Stomach smooth muscle (tissue), 2 donors: ENCODE data around the gene CDHR1.
"Not testable (repeated sequence)": the region's sequence is repeated elsewhere in the genome, so short reads cannot be mapped to it uniquely, and the experiment has no call there.

Experiments used
- H3K27ac ChIP-seq: one replicate; pipeline ENCODE4 v1.7.0; 2013; ENCODE audit warnings: mild to moderate bottlenecking, low read length, inconsistent platforms
- H3K27me3 ChIP-seq, 2 donors: one replicate each; pipeline ENCODE4 v1.7.0; 2013; ENCODE audit warnings: low read length in 2 of 2; ENCODE audit not compliant: insufficient read depth in 2 of 2, control insufficient read depth in 1 of 2
- H3K36me3 ChIP-seq, 2 donors: one replicate each; pipeline ENCODE4 v1.7.0; 2013; ENCODE audit warnings: low read length in 2 of 2; ENCODE audit not compliant: control insufficient read depth in 2 of 2, insufficient read depth in 2 of 2
- H3K4me1 ChIP-seq: one replicate; pipeline ENCODE4 v1.7.0; 2013; ENCODE audit warnings: low read length; ENCODE audit not compliant: control insufficient read depth, insufficient read depth
- H3K4me3 ChIP-seq, 2 donors: one replicate each; pipeline ENCODE4 v1.7.0; 2013; ENCODE audit warnings: low read length in 2 of 2
- H3K9ac ChIP-seq, 2 donors: one replicate each; pipeline ENCODE4 v1.7.0; 2013; ENCODE audit warnings: low read length in 2 of 2, mild to moderate bottlenecking in 1 of 2
- H3K9me3 ChIP-seq, 2 donors: one replicate each; pipeline ENCODE4 v1.7.0; 2013; ENCODE audit warnings: low read length in 2 of 2; ENCODE audit not compliant: control insufficient read depth in 2 of 2
- donor health status: healthy.
- donor health status: Pancreatic carcinoma.

Gene CDHR1

DNA sequence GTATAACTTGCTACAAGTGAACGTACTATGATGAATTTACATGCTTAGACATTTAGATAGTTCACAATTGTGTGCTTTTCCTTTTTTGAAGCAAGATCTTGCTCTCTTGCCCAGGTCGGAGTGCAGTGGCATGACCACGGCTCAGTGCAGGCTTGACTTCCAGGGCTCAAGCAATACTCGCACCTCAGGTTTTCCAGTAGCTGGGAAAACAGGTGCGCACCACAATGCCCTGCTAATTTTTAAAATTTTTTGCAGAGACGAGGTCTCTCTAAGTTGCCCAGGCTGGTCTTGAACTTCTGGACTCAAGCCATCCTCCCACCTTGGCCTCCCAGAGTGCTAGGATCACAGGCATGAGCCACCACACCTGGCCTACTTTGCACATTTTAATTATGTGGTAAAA, 18.9 kb upstream of the CDHR1 start:
- no peak overlapping the region for H3K27ac ChIP-seq
- H3K4me3 ChIP-seq = no peak overlapping the region
- no peaks in the 10 kb centered on the region for H3K4me1 ChIP-seq
- H3K27me3 ChIP-seq = no peaks in the 10 kb centered on the region
- no peaks in the 10 kb centered on the region for H3K36me3 ChIP-seq
- no peak overlapping the region for H3K9ac ChIP-seq
- no peaks in the 10 kb centered on the region for H3K9me3 ChIP-seq

DNA sequence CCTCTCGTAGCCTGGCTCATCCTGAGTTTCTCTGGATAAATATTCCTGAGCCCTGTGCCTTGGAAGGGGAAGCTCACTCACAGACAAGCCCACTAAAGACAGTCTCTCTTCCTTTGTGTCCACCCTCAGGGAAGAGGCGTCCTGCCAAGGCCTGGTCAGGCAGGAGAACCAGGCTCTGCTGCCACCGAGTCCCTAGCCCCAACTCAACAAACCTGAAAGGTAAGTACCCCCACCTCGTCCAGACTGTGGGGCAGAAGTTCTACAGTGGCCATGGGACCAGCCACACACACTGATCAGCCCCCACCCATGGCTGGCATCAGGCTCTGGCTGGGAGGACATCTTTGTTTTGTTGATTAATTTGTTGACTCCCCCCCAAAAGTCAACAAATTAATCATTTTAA, 18.0 kb upstream of the CDHR1 start:
- H3K4me1 ChIP-seq = no peaks in the 10 kb centered on the region
- no peaks in the 10 kb centered on the region for H3K36me3 ChIP-seq
- H3K9ac ChIP-seq = no peak overlapping the region
- no peaks in the 10 kb centered on the region for H3K27me3 ChIP-seq
- no peak overlapping the region for H3K4me3 ChIP-seq
- H3K9me3 ChIP-seq = no peaks in the 10 kb centered on the region
- no peak overlapping the region for H3K27ac ChIP-seq

GRCh38 chr10:84176836-84177474, 17.4 kb upstream of the CDHR1 start:
- no peaks in the 10 kb centered on the region for H3K4me1 ChIP-seq
- no peaks in the 10 kb centered on the region for H3K9me3 ChIP-seq
- H3K27me3 ChIP-seq = no peaks in the 10 kb centered on the region
- no peak overlapping the region for H3K4me3 ChIP-seq
- no peak overlapping the region for H3K27ac ChIP-seq
- no peak overlapping the region for H3K9ac ChIP-seq
- H3K36me3 ChIP-seq = no peaks in the 10 kb centered on the region

DNA sequence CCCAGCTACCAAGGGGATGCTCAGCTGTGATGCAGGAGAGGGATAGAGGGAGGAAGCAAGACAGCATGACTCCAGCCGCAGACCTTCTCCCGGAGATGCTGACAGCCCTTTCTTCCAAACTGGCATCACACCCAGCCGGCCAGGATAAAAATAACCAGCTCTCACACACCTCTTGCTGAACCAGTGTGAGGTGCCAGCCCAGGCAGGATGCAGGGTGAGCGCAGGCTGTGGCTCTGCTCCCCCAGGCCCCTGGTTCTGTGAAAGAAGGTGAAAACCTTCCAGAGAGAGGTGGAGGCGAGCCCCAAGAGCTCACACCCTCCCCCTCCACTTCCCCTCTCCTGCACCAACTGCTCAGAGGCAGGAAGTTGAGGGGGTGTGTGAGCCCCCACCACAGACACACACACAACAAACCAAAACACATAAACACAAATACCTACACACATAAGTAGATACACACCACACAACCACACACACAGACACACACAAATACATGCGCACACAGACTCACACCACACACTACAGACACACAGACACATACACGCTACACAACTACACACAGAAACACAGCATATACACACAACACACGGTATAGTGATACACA, 16.7 kb upstream of the CDHR1 start:
- Histone ChIP-seq H3K27ac (no peak overlapping the region), H3K4me1 (no peaks in the 10 kb centered on the region), H3K4me3 (no peak overlapping the region), H3K9me3 (no peaks in the 10 kb centered on the region), H3K36me3 (no peaks in the 10 kb centered on the region), H3K9ac (no peak overlapping the region), H3K27me3 (no peaks in the 10 kb centered on the region)

GRCh38 chr10:84178160-84178609, 16.2 kb upstream of the CDHR1 start:
- Histone ChIP-seq H3K9me3 (no peaks in the 10 kb centered on the region), H3K4me3 (no peak overlapping the region), H3K36me3 (no peaks in the 10 kb centered on the region), H3K27me3 (no peaks in the 10 kb centered on the region), H3K27ac (no peak overlapping the region), H3K4me1 (no peaks in the 10 kb centered on the region), H3K9ac (no peak overlapping the region)

GRCh38 chr10:84179059-84179710, 15.2 kb upstream of the CDHR1 start:
- H3K27me3 ChIP-seq = no peaks in the 10 kb centered on the region
- no peaks in the 10 kb centered on the region for H3K4me1 ChIP-seq
- H3K9ac ChIP-seq = no peak overlapping the region
- no peak overlapping the region for H3K27ac ChIP-seq
- H3K4me3 ChIP-seq = no peak overlapping the region
- H3K36me3 ChIP-seq = no peaks in the 10 kb centered on the region
- no peaks in the 10 kb centered on the region for H3K9me3 ChIP-seq

GRCh38 chr10:84180386-84180785, 14.0 kb upstream of the CDHR1 start:
- H3K27ac ChIP-seq, H3K9me3 ChIP-seq, H3K36me3 ChIP-seq, H3K9ac ChIP-seq, H3K27me3 ChIP-seq, H3K4me1 ChIP-seq, H3K4me3 ChIP-seq: not testable (repeated sequence)

- H3K4me1 ChIP-seq = no peaks in the 10 kb centered on the region
- H3K36me3 ChIP-seq = no peaks in the 10 kb centered on the region
- H3K27me3 ChIP-seq = peaks cover 0 to 3% of the 10 kb centered on the region in 2 donors
- H3K4me3 ChIP-seq = no peak overlapping the region
- no peak overlapping the region for H3K9ac ChIP-seq
- no peak overlapping the region for H3K27ac ChIP-seq
- no peaks in the 10 kb centered on the region for H3K9me3 ChIP-seq
These were observed 12.7 kb upstream of the CDHR1 start for GRCh38 chr10:84181631-84182030.

DNA sequence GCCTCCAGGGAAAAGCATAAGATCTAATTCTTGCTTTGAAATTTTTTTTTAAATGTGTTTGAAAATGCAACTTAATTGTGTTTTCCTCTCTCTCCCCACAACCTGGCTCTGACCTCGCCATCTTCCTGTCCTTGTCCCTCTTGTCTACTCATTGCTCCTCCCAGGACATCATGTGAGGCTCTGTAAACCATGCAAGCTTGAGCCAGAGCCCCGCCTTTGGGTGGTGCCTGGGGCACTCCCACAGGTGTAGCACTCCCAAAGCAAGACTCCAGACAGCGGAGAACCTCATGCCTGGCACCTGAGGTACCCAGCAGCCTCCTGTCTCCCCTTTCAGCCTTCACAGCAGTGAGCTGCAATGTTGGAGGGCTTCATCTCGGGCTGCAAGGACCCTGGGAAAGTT, 9.8 kb upstream of the CDHR1 start:
- Histone ChIP-seq H3K4me3 (no peak overlapping the region), H3K9ac (no peak overlapping the region), H3K9me3 (no peaks in the 10 kb centered on the region), H3K36me3 (no peaks in the 10 kb centered on the region), H3K4me1 (no peaks in the 10 kb centered on the region), H3K27ac (no peak overlapping the region), H3K27me3 (peaks cover 0 to 7% of the 10 kb centered on the region in 2 donors)

- no peaks in the 10 kb centered on the region for H3K36me3 ChIP-seq
- H3K4me3 ChIP-seq = no peak overlapping the region
- no peaks in the 10 kb centered on the region for H3K9me3 ChIP-seq
- no peaks in the 10 kb centered on the region for H3K4me1 ChIP-seq
- H3K27ac ChIP-seq = no peak overlapping the region
- no peak overlapping the region for H3K9ac ChIP-seq
- peaks cover 0 to 7% of the 10 kb centered on the region in 2 donors for H3K27me3 ChIP-seq
These were observed 8.7 kb upstream of the CDHR1 start for GRCh38 chr10:84185526-84186175.
